Endothelial cell of umbilical vein (primary cell): Measurements from ENCODE around the gene RGS6. TPM values are rescaled to one million over a fixed set of nuclear protein-coding genes. Genes with fewer than 3 reads are reported as not detected.

Experiments used
- Bru-seq: library from RNA; stranded (reverse); fragments of 400-500 nt; gene quantifications from one replicate; lab custom pipeline; 2021; lab: Mats Ljungman, UMichigan
- BruChase-seq, 2 experiments: library from RNA; stranded (reverse); fragments of 400-500 nt; gene quantifications; one replicate each; lab custom pipeline; 2021; lab: Mats Ljungman, UMichigan
- BruUV-seq: library from RNA; stranded (reverse); fragments of 400-500 nt; replicated peaks from 2 replicates; lab custom pipeline; 2021; lab: Mats Ljungman, UMichigan
- CTCF ChIA-PET: fragments of 300-600, 350-600 bp; sonication (Branson Sonifier 250); formaldehyde crosslinking; loops from one replicate; lab custom pipeline; 2021; ENCODE audit warnings: antibody characterized with exemption, inconsistent platforms; lab: Charles Lee
- POLR2A ChIA-PET: fragments of 300-600, 350-600 bp; sonication (Branson Sonifier 250); formaldehyde crosslinking; loops from one replicate; lab custom pipeline; 2021; ENCODE audit warnings: antibody characterized with exemption, inconsistent platforms; lab: Charles Lee
- DNase-seq: peaks from one replicate; pipeline ENCODE4 v3.0.0-alpha.2; 2011; ENCODE audit warnings: low read depth, low spot score
- FAIRE-seq: peaks from 2 replicates; lab custom pipeline; 2011; peaks lifted over from hg19 to GRCh38; lab: Jason Lieb, UNC
- H2AFZ ChIP-seq: 2 replicates; pipeline ENCODE4 v1.6.0; 2012; ENCODE audit warnings: low read depth, low read length, control low read depth, inconsistent platforms
- H3K27ac ChIP-seq: 2 replicates; pipeline ENCODE4 v1.5.1; 2011; ENCODE audit warnings: low read depth, mild to moderate bottlenecking, control low read depth, low read length, moderate library complexity; ENCODE audit not compliant: insufficient read depth
- H3K27me3 ChIP-seq, 2 experiments: 2 replicates each; pipeline versions ENCODE4 v1.6.0 to v1.6.1; 2011; ENCODE audit warnings: low read length in 2 of 2, mixed read lengths in 1 of 2; ENCODE audit not compliant: control insufficient read depth in 2 of 2, insufficient read depth in 2 of 2
- H3K36me3 ChIP-seq, 2 experiments: 2 replicates in 1 of 2; 3 replicates in 1 of 2; pipeline ENCODE4 v1.5.1; 2011; ENCODE audit warnings: low read length in 2 of 2, mild to moderate bottlenecking in 1 of 2, moderate library complexity in 1 of 2; ENCODE audit not compliant: control insufficient read depth in 2 of 2, insufficient read depth in 2 of 2; ENCODE audit errors: extremely low read depth in 1 of 2
- H3K4me1 ChIP-seq: 3 replicates; pipeline ENCODE4 v1.5.1; 2011; ENCODE audit warnings: mild to moderate bottlenecking, low read length; ENCODE audit not compliant: control insufficient read depth, insufficient read depth; ENCODE audit errors: extremely low read depth
- H3K4me2 ChIP-seq: 2 replicates; pipeline ENCODE4 v1.6.1; 2011; ENCODE audit warnings: low read length, control low read depth, mixed read lengths; ENCODE audit not compliant: insufficient read depth
- H3K4me3 ChIP-seq, 3 experiments: fragments of 200-600 bp in 1 of 3; sonication (generic), shearing (Covaris generic) in 1 of 3; replicated peaks in 1 of 3; 2 replicates each; pipeline ENCODE4 v1.5.1; 2011 to 2016; ENCODE audit warnings: control low read depth in 3 of 3, low read length in 3 of 3, mild to moderate bottlenecking in 2 of 3, inconsistent platforms in 1 of 3, low read depth in 1 of 3, moderate library complexity in 1 of 3; ENCODE audit not compliant: insufficient read depth in 1 of 3
- H3K79me2 ChIP-seq: 2 replicates; pipeline ENCODE4 v1.6.0; 2012; ENCODE audit warnings: low read length, inconsistent platforms; ENCODE audit not compliant: control insufficient read depth, insufficient read depth
- H3K9ac ChIP-seq: replicated peaks from 2 replicates; pipeline ENCODE3; 2011; ENCODE audit warnings: low read length, control low read depth; ENCODE audit not compliant: insufficient read depth; ENCODE audit errors: extremely low read depth
- H3K9me1 ChIP-seq: replicated peaks from 3 replicates; pipeline ENCODE4 v1.6.0; 2011; ENCODE audit warnings: mild to moderate bottlenecking, low read length; ENCODE audit not compliant: control insufficient read depth, insufficient read depth; ENCODE audit errors: extremely low read depth
- H3K9me3 ChIP-seq: replicated peaks from 2 replicates; pipeline ENCODE4 v1.5.1; 2012; ENCODE audit warnings: low read length, inconsistent platforms; ENCODE audit not compliant: control insufficient read depth, insufficient read depth
- H4K20me1 ChIP-seq: replicated peaks from 2 replicates; pipeline ENCODE3; 2011; ENCODE audit warnings: mild to moderate bottlenecking, low read length; ENCODE audit not compliant: control insufficient read depth, insufficient read depth; ENCODE audit errors: extremely low read depth
- JUN ChIP-seq: IDR thresholded peaks from 2 replicates; pipeline ENCODE4 v1.6.1; 2011; ENCODE audit warnings: borderline replicate concordance, low read depth; ENCODE audit not compliant: insufficient read length, insufficient read depth
- POLR2AphosphoS5 ChIP-seq: IDR thresholded peaks from 2 replicates; pipeline ENCODE4 v1.6.1; 2012; ENCODE audit warnings: low read depth, mild to moderate bottlenecking, control low read depth, low read length, moderate library complexity; ENCODE audit not compliant: insufficient read depth
- dilution Hi-C: fragments of 300-500 bp; cut with MboI; formaldehyde crosslinking; loops from one replicate; pipeline ENCODE4 v1.15.0; 2019; ENCODE audit warnings: low sequenced_read_pairs; ENCODE audit not compliant: extremely low pct_ligation_motif_present
- intact Hi-C: fragments of 100-400 bp; cut with micrococcal nuclease; formaldehyde crosslinking; loops from one replicate; pipeline ENCODE4 v1.10.0; 2022
- long read RNA-seq: library from polyadenylated mRNA; stranded (forward); transcript quantifications from one replicate; pipeline ENCODE4 v2.0.0, GENCODE V29; 2021
- polyA minus RNA-seq, 3 experiments: library from RNA; depleted of rRNA, polyadenylated mRNA; stranded (reverse); fragments of >200 nt; gene quantifications; 1 replicate in 1 of 3; 2 replicates in 2 of 3; pipeline ENCODE4 v1.2.3, GENCODE V29; 2011
- polyA plus RNA-seq, 4 experiments: library from polyadenylated mRNA; depleted of rRNA in 3 of 4; stranded (reverse) in 3 of 4; unstranded in 1 of 4; fragments of >200 nt; gene quantifications; 2 replicates each; pipeline versions ENCODE4 v1.2.1 to v1.2.3, GENCODE V29; 2011 to 2012; ENCODE audit warnings: missing spikeins in 1 of 4
- total RNA-seq: library from RNA; stranded (reverse); gene quantifications from 2 replicates; pipeline ENCODE4 v1.2.3, GENCODE V29; 2021
- TF ChIP-seq, protein P1 (sequence below): IDR thresholded peaks from 2 replicates; pipeline ENCODE4 v1.6.1; 2011; ENCODE audit not compliant: insufficient read depth, insufficient read length
- TF ChIP-seq, protein P2 (sequence below), 2 donors: IDR thresholded peaks; 1 replicate in 1 of 2; 2 replicates in 1 of 2; pipeline ENCODE4 v1.5.1; 2011; ENCODE audit warnings: low read length in 2 of 2, mild to moderate bottlenecking in 2 of 2, moderate library complexity in 2 of 2, control low read depth in 1 of 2, inconsistent platforms in 1 of 2, low read depth in 1 of 2; ENCODE audit not compliant: insufficient read depth in 1 of 2; ENCODE audit errors: extremely low read depth in 1 of 2

RGS6 gene
- not detected in 2 replicates for total RNA-seq
- polyA plus RNA-seq = not detected in 2 replicates
- not detected in 2 replicates for polyA plus RNA-seq (2011; cell fraction: cytosol; rRNA removed)
- polyA plus RNA-seq (2011; cell fraction: nucleus; rRNA removed) = not detected in 2 replicates
- polyA plus RNA-seq (2012) = not detected in 2 replicates
- polyA minus RNA-seq = not detected in 2 replicates
- not detected for polyA minus RNA-seq (2011; cell fraction: cytosol; rRNA and poly(A)+ RNA removed)
- not detected in 2 replicates for polyA minus RNA-seq (2011; cell fraction: nucleus; rRNA and poly(A)+ RNA removed)
- Bru-seq, nascent RNA = percentile 1 among the genes with signal in this experiment
- percentile 3 among the genes with signal in this experiment for BruChase-seq, experiment 1, labeled RNA remaining after a 6-hour chase
- percentile 3 among the genes with signal in this experiment for BruChase-seq, experiment 2, labeled RNA remaining after a 2-hour chase
- long read RNA-seq = 0 reads

DNA sequence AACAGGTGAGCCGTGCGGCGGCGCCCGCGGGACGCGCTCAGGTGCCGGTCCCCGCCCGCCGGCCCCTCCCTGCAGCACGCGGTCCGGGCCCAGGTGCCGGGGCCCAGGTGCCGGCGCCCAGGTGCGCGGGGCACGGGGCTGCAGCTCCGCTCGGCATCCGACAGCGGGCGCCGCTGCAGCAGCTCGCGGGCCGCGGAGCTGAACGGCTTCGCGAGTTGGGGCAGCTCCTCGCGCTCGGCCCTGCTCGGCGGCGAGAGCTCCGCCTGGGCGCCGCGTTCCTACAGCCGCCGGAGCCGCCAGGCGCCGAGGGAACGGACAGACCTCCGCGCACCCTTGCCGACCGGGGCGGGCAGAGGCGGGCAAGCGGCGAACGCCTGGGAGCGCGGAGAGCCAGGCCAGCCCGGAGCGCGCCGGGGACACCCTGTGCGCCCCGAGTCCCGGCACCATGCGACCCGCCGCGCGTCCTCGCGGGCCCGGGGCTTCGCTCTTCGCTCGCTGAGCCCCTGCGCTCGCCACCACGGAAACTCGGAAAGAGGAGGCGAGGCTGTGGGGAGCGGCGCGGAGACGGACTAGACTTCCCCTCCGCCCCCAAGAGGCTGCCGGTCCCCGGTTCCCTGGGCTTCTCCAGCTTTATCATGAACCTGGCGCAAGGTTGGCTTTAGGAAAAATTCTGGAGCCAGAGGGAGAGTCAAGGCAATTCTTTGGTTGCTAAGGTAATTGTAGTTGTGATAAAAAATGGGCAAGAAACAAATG lies at the start of gene RGS6:
Gene RGS6, plus strand, starts transcription at position 201 of the 753 bp plus-strand sequence.
- no peak for TF ChIP-seq JUN
- TF ChIP-seq POLR2AphosphoS5 = no peak
- TF ChIP-seq, protein P1, sequence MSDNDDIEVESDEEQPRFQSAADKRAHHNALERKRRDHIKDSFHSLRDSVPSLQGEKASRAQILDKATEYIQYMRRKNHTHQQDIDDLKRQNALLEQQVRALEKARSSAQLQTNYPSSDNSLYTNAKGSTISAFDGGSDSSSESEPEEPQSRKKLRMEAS = no peak
- TF ChIP-seq, protein P2, sequence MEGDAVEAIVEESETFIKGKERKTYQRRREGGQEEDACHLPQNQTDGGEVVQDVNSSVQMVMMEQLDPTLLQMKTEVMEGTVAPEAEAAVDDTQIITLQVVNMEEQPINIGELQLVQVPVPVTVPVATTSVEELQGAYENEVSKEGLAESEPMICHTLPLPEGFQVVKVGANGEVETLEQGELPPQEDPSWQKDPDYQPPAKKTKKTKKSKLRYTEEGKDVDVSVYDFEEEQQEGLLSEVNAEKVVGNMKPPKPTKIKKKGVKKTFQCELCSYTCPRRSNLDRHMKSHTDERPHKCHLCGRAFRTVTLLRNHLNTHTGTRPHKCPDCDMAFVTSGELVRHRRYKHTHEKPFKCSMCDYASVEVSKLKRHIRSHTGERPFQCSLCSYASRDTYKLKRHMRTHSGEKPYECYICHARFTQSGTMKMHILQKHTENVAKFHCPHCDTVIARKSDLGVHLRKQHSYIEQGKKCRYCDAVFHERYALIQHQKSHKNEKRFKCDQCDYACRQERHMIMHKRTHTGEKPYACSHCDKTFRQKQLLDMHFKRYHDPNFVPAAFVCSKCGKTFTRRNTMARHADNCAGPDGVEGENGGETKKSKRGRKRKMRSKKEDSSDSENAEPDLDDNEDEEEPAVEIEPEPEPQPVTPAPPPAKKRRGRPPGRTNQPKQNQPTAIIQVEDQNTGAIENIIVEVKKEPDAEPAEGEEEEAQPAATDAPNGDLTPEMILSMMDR (IDR thresholded peaks at IDR 0.05; ENCODE audit: extremely low read depth in 1 of 2, insufficient read depth in 1 of 2, low read depth in 1 of 2, low read length in 2 of 2) = peak in 1 of 2 donors; percentile 9
- Histone ChIP-seq H3K9ac (no peak within 1 kb of the TSS), H3K4me1 (no peaks in the 10 kb centered on the region), H3K36me3 (no peaks in the 10 kb centered on the region), H3K27me3 (peaks cover 15 to 27% of the 10 kb centered on the region in 2 experiments), H2AFZ (no peak within 1 kb of the TSS), H3K27ac (no peak within 1 kb of the TSS), H3K4me2 (no peak within 1 kb of the TSS), H3K4me3 (no peak within 1 kb of the TSS), H4K20me1 (no peaks in the 10 kb centered on the region), H3K79me2 (no peaks in the 10 kb centered on the region), H3K9me3 (no peaks in the 10 kb centered on the region), H3K9me1 (no peaks in the 10 kb centered on the region)
- intact Hi-C loops (no loop called here), dilution Hi-C loops (no loop called here)
- no peak for FAIRE-seq
- ChIA-PET POLR2A (no interaction called here), CTCF (no interaction called here)
- BruUV-seq = no TSS peak
- no peak for DNase-seq
